Ishikawa (cell line): ENCODE data around the gene PLA2G7.

Experiments used
- CEBPB ChIP-seq: IDR thresholded peaks from 2 replicates; pipeline ENCODE4 v1.6.1; 2012
- CREB1 ChIP-seq: IDR thresholded peaks from 2 replicates; pipeline ENCODE4 v1.6.1; 2012; ENCODE audit warnings: low read depth
- EGR1 ChIP-seq: IDR thresholded peaks from 2 replicates; pipeline ENCODE4 v1.6.1; 2012
- EP300 ChIP-seq: IDR thresholded peaks from 2 replicates; pipeline ENCODE4 v1.6.1; 2012; ENCODE audit warnings: borderline replicate concordance
- FOXM1 ChIP-seq: IDR thresholded peaks from 2 replicates; pipeline ENCODE4 v1.6.1; 2012; ENCODE audit warnings: low read depth, borderline replicate concordance
- NFIC ChIP-seq: IDR thresholded peaks from 2 replicates; pipeline ENCODE4 v1.6.1; 2012
- RAD21 ChIP-seq: IDR thresholded peaks from 2 replicates; pipeline ENCODE4 v1.6.1; 2012; ENCODE audit warnings: low read depth
- REST ChIP-seq: IDR thresholded peaks from 2 replicates; pipeline ENCODE4 v1.6.1; 2012; ENCODE audit warnings: low read depth, mild to moderate bottlenecking
- TAF1 ChIP-seq: IDR thresholded peaks from 2 replicates; pipeline ENCODE4 v1.6.1; 2012; ENCODE audit warnings: low read depth, mild to moderate bottlenecking
- TCF12 ChIP-seq: IDR thresholded peaks from 2 replicates; pipeline ENCODE4 v1.6.1; 2012; ENCODE audit warnings: low read depth
- TEAD4 ChIP-seq: IDR thresholded peaks from 2 replicates; pipeline ENCODE4 v1.6.1; 2012
- USF1 ChIP-seq: IDR thresholded peaks from 2 replicates; pipeline ENCODE4 v1.6.1; 2012
- YY1 ChIP-seq: IDR thresholded peaks from 2 replicates; pipeline ENCODE4 v1.6.1; 2012; ENCODE audit warnings: low read depth
- ZBTB7A ChIP-seq: IDR thresholded peaks from 2 replicates; pipeline ENCODE4 v1.6.1; 2012; ENCODE audit warnings: low read depth
- TF ChIP-seq, protein P1 (sequence below): IDR thresholded peaks from 2 replicates; pipeline ENCODE4 v1.6.1; 2012

The PLA2G7 gene

DNA sequence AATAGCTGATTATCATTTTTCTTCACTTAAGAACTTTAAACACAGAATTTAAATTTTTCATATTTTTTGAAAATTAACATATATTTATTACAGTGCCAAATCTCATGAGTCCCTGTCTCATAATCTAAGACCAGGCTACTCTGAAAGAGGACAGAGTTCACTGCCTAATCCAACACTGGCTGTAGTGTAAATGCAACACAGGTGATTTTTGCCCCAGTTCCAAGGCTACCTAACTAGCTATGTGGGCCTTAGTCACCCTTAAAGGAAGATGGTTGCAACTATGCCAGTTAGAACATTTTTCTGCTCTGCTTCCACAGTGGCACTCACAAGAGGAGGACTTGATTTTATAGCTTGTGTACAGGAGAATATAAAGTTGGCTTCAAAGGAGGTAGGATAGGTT lies 77.5 kb downstream of the PLA2G7 start:
- no peak for TF ChIP-seq REST
- TF ChIP-seq EGR1 = no peak
- TF ChIP-seq CREB1 = no peak
- no peak for TF ChIP-seq YY1
- no peak for TF ChIP-seq TEAD4
- no peak for TF ChIP-seq USF1
- TF ChIP-seq ZBTB7A = no peak
- TF ChIP-seq, protein P1, sequence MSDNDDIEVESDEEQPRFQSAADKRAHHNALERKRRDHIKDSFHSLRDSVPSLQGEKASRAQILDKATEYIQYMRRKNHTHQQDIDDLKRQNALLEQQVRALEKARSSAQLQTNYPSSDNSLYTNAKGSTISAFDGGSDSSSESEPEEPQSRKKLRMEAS = no peak
- TF ChIP-seq CEBPB = no peak
- no peak for TF ChIP-seq FOXM1
- TF ChIP-seq EP300 = no peak

- TF ChIP-seq EGR1 (no peak), TAF1 (no peak), CEBPB (no peak), RAD21 (no peak), TEAD4 (no peak), FOXM1 (no peak), CREB1 (no peak), EP300 (no peak), NFIC (no peak), YY1 (no peak), ZBTB7A (no peak), REST (no peak), USF1 (no peak), TCF12 (no peak)
- TF ChIP-seq, protein P1 = no peak
Measured at GRCh38 chr6:46655803-46656202, 79.4 kb downstream of the PLA2G7 start.
